Measurements from ENCODE around the gene HOXC9. TPM values are rescaled to one million over a fixed set of nuclear protein-coding genes. Genes with fewer than 3 reads are reported as not detected.

HOXC9 gene
- total RNA-seq, 1 experiment from 2014 or later: 6.0 TPM

GRCh38 chr12:54051026-54051842 lies 51.3 kb downstream of the HOXC9 start:
- Mint-ChIP-seq H3K36me3 (ENCODE audit: insufficient read depth, unreplicated experiment) (no peaks in the 10 kb centered on the region), H3K4me1 (ENCODE audit: insufficient read depth, unreplicated experiment) (peaks cover 11% of the 10 kb centered on the region), H3K9me3 (ENCODE audit: unreplicated experiment) (no peaks in the 10 kb centered on the region), H3K27ac (ENCODE audit: low read depth, unreplicated experiment) (no peak overlapping the region), H3K4me3 (ENCODE audit: unreplicated experiment) (no peak overlapping the region), H3K27me3 (ENCODE audit: insufficient read depth, unreplicated experiment) (no peaks in the 10 kb centered on the region)
- TF ChIP-seq, protein P1, sequence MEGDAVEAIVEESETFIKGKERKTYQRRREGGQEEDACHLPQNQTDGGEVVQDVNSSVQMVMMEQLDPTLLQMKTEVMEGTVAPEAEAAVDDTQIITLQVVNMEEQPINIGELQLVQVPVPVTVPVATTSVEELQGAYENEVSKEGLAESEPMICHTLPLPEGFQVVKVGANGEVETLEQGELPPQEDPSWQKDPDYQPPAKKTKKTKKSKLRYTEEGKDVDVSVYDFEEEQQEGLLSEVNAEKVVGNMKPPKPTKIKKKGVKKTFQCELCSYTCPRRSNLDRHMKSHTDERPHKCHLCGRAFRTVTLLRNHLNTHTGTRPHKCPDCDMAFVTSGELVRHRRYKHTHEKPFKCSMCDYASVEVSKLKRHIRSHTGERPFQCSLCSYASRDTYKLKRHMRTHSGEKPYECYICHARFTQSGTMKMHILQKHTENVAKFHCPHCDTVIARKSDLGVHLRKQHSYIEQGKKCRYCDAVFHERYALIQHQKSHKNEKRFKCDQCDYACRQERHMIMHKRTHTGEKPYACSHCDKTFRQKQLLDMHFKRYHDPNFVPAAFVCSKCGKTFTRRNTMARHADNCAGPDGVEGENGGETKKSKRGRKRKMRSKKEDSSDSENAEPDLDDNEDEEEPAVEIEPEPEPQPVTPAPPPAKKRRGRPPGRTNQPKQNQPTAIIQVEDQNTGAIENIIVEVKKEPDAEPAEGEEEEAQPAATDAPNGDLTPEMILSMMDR (IDR thresholded peaks at IDR 0.05; ENCODE audit: unreplicated experiment): no peak
- POLR2A ChIA-PET: interaction anchor here (0.5 to 0.8 kb wide), 3 partner anchors 10 to 141 kb away, joined by 3 to 4 read pairs (median 3); no protein-coding TSS in a partner anchor
- peak; percentile 29 for DNase-seq (ENCODE audit: unreplicated experiment)
- no TSS peak for BruUV-seq (replicated peaks)
- CTCF ChIA-PET: interaction anchor here (0.8 to 1.1 kb wide), 2 partner anchors 81 to 157 kb away, joined by 3 to 5 read pairs; no protein-coding TSS in a partner anchor
- intact Hi-C loops (cut with micrococcal nuclease): no loop called here

GRCh38 chr12:54051874-54052437 lies 52.0 kb downstream of the HOXC9 start:
- H3K9me3 Mint-ChIP-seq (ENCODE audit: unreplicated experiment): no peaks in the 10 kb centered on the region
- H3K27ac Mint-ChIP-seq (ENCODE audit: low read depth, unreplicated experiment): no peak overlapping the region
- no peaks in the 10 kb centered on the region for H3K27me3 Mint-ChIP-seq (ENCODE audit: insufficient read depth, unreplicated experiment)
- BruUV-seq (replicated peaks): no TSS peak
- CTCF ChIA-PET: interaction anchor here (1.1 to 1.8 kb wide), 2 partner anchors 19 to 156 kb away, joined by 3 to 12 read pairs; partner anchors contain the start of gene HOXC5
- TF ChIP-seq, protein P1 (IDR thresholded peaks at IDR 0.05; ENCODE audit: unreplicated experiment): no peak
- no peak overlapping the region for H3K4me3 Mint-ChIP-seq (ENCODE audit: unreplicated experiment)
- intact Hi-C loops (cut with micrococcal nuclease): no loop called here
- DNase-seq (ENCODE audit: unreplicated experiment): no peak
- H3K4me1 Mint-ChIP-seq (ENCODE audit: insufficient read depth, unreplicated experiment): peaks cover 11% of the 10 kb centered on the region
- no peaks in the 10 kb centered on the region for H3K36me3 Mint-ChIP-seq (ENCODE audit: insufficient read depth, unreplicated experiment)
- POLR2A ChIA-PET: interaction anchor here (0.5 kb wide), 1 partner anchor 14 kb away, joined by 3 read pairs; no protein-coding TSS in a partner anchor

- H3K4me1 Mint-ChIP-seq (ENCODE audit: insufficient read depth, unreplicated experiment): peaks cover 11% of the 10 kb centered on the region
- no peak overlapping the region for H3K27ac Mint-ChIP-seq (ENCODE audit: low read depth, unreplicated experiment)
- H3K36me3 Mint-ChIP-seq (ENCODE audit: insufficient read depth, unreplicated experiment): no peaks in the 10 kb centered on the region
- ChIA-PET CTCF (interaction anchor here (0.6 to 1.8 kb wide), 3 partner anchors 20 to 156 kb away, joined by 3 to 12 read pairs (median 3); partner anchors contain the start of gene HOXC5), POLR2A (no interaction called here)
- intact Hi-C loops (cut with micrococcal nuclease): no loop called here
- no peaks in the 10 kb centered on the region for H3K27me3 Mint-ChIP-seq (ENCODE audit: insufficient read depth, unreplicated experiment)
- TF ChIP-seq, protein P1 (IDR thresholded peaks at IDR 0.05; ENCODE audit: unreplicated experiment): no peak
- BruUV-seq (replicated peaks): no TSS peak
- no peak overlapping the region for H3K4me3 Mint-ChIP-seq (ENCODE audit: unreplicated experiment)
- H3K9me3 Mint-ChIP-seq (ENCODE audit: unreplicated experiment): no peaks in the 10 kb centered on the region
- no peak for DNase-seq (ENCODE audit: unreplicated experiment)
Measured at GRCh38 chr12:54052438-54053002, 52.6 kb downstream of the HOXC9 start.

Small RNA genes lying within 50 kb of the gene (microRNA-seq; reads per million reads assigned to microRNA genes)
- gene MIR196A2: 14.4 reads per million, percentile 54 among the genes with 10 or more reads in this experiment
- gene MIR615: 359 reads per million, percentile 81 among the genes with 10 or more reads in this experiment

Other genes starting within 250 kb of the HOXC9 start
- not detected in 2 replicates for gene CISTR, start 248.2 kb upstream of the HOXC9 start, total RNA-seq (2022)
- gene HOXC13, start 61.3 kb upstream of the HOXC9 start, total RNA-seq (2022): 5.3 and 6.0 TPM in 2 replicates
- gene HOXC12, start 45.3 kb upstream of the HOXC9 start, total RNA-seq (2022): not detected in 2 replicates
- gene HOXC11, start 27.0 kb upstream of the HOXC9 start, total RNA-seq (2022): 1.2 and 1.6 TPM in 2 replicates
- gene HOTAIR, start 25.2 kb upstream of the HOXC9 start, total RNA-seq (2022): 1.5 and 2.0 TPM in 2 replicates
- gene HOXC10, start 15.0 kb upstream of the HOXC9 start, total RNA-seq (2022): not detected in 2 replicates
- 6.0 and 6.9 TPM in 2 replicates for gene HOXC8, start 8.8 kb downstream of the HOXC9 start, total RNA-seq (2022)
- 7.1 and 11.5 TPM in 2 replicates for gene HOXC6, start 28.3 kb downstream of the HOXC9 start, total RNA-seq (2022)
- gene HOXC5, start 32.9 kb downstream of the HOXC9 start, total RNA-seq (2022): 0.74 TPM in 1 of 2 replicates, not detected in the other
- gene HOXC4, start 53.7 kb downstream of the HOXC9 start, total RNA-seq (2022): 1.7 and 1.8 TPM in 2 replicates
- 42.6 and 52.8 TPM in 2 replicates for gene SMUG1, start 188.8 kb downstream of the HOXC9 start, total RNA-seq (2022)